ENCODE results near the gene AP5Z1. TPM values are rescaled to one million over a fixed set of nuclear protein-coding genes. Genes with fewer than 3 reads are reported as not detected.

Gene AP5Z1
- polyA plus RNA-seq, 1 of the 3 experiments (the other 2 are of a cell fraction), result 29.5 TPM

GRCh38 chr7:4775848-4776623 is 613 bp downstream of the AP5Z1 start:
- TF ChIP-seq TCF12 (IDR thresholded peaks at IDR 0.05), result no peak
- TF ChIP-seq FOSL2 (IDR thresholded peaks at IDR 0.05; ENCODE audit: borderline replicate concordance, low read depth), result no peak
- TF ChIP-seq USF2 (IDR thresholded peaks at IDR 0.05; ENCODE audit: borderline replicate concordance, low read depth, low read length), result no peak
- TF ChIP-seq GATA2 (CRISPR knock-in tag; IDR thresholded peaks at IDR 0.05), result no peak
- TF ChIP-seq PBX3 (IDR thresholded peaks at IDR 0.05), result no peak
- TF ChIP-seq RXRA (IDR thresholded peaks at IDR 0.05; ENCODE audit: borderline replicate concordance, low read depth), result no peak
- no peak for TF ChIP-seq EZH2phosphoT487 (IDR thresholded peaks at IDR 0.05; ENCODE audit: borderline replicate concordance, low read depth)
- TF ChIP-seq MEF2A (IDR thresholded peaks at IDR 0.05; ENCODE audit: borderline replicate concordance, low read depth), result no peak
- no peak for TF ChIP-seq CTCF (IDR thresholded peaks at IDR 0.05)
- TF ChIP-seq TEAD4 (IDR thresholded peaks at IDR 0.05; ENCODE audit: borderline replicate concordance, insufficient read depth), result no peak
- TF ChIP-seq MXI1 (IDR thresholded peaks at IDR 0.05; ENCODE audit: low read depth, low read length), result no peak; the same call in 1 of the 2 replicates
- TF ChIP-seq SIN3A (IDR thresholded peaks at IDR 0.05; ENCODE audit: borderline replicate concordance, low read depth, low read length), result no peak
- TF ChIP-seq MAX (IDR thresholded peaks at IDR 0.05; ENCODE audit: low read depth), result no peak
- TF ChIP-seq ELF1 (IDR thresholded peaks at IDR 0.05), result no peak
- TF ChIP-seq NFIC (IDR thresholded peaks at IDR 0.05; ENCODE audit: borderline replicate concordance), result no peak
- Histone ChIP-seq H3K9me2 (no peaks in the 10 kb centered on the region), H3K9me3 (no peaks in the 10 kb centered on the region), H3F3A (replicated peaks; ENCODE audit: insufficient read depth) (peaks cover 3% of the 10 kb centered on the region), H3K9ac (peak overlapping the region; percentile 91), H3K27me3 (ENCODE audit: insufficient read depth) (no peaks in the 10 kb centered on the region), H3K4me1 (ENCODE audit: control insufficient read depth in 1 of 2, insufficient read depth in 2 of 2, low read depth in 1 of 2, low read length in 1 of 2) (peaks cover 9 to 18% of the 10 kb centered on the region in 2 experiments; a peak in 1 of 4 replicates), H3K4me3 (ENCODE audit: low read depth in 2 of 2, low read length in 1 of 2) (peak overlapping the region; percentile 84 to 99), H4K20me1 (ENCODE audit: insufficient read depth) (peaks cover 18% of the 10 kb centered on the region), H3K4me2 (peak overlapping the region; percentile 97), H2AFZ (ENCODE audit: low read depth) (peak overlapping the region; percentile 84; the same call in 1 of the 2 replicates), H3K79me2 (ENCODE audit: insufficient read depth) (peaks cover 55% of the 10 kb centered on the region), H3K27ac (ENCODE audit: low read depth in 2 of 2, low read length in 1 of 2) (peak overlapping the region; percentile 59 to 89), H3K36me3 (replicated peaks in 1 of 2; ENCODE audit: control insufficient read depth in 1 of 2, insufficient read depth in 2 of 2, low read length in 1 of 2) (peaks cover 4 to 5% of the 10 kb centered on the region in 2 experiments)
- ChIA-PET POLR2A (interaction anchor here (0.7 to 1.8 kb wide), 10 partner anchors 9 to 135 kb away, joined by 3 to 9 read pairs (median 6); partner anchors contain the start of gene RADIL), CTCF (interaction anchor here (1.1 to 3.4 kb wide), 11 partner anchors 16 to 371 kb away, joined by 3 to 14 read pairs (median 3); partner anchors contain the start of gene RADIL)
- 20% methylated on average over 29 of the region's 32 CpGs for WGBS (ENCODE audit: low lambda C conversion rate)
- no peak for DNase-seq

All from SK-N-SH (cell line).